ENCODE results near the gene COL25A1.

GRCh38 chr4:108885211-108885610 is 417.2 kb downstream of the COL25A1 start:
- TF ChIP-seq POLR2AphosphoS5 (IDR thresholded peaks at IDR 0.05; ENCODE audit: borderline replicate concordance, low read depth, low read length) (no peak), EZH2 (IDR thresholded peaks at IDR 0.05) (no peak), FOXP2 (optimal IDR thresholded peaks at IDR 0.05; ENCODE audit: control extremely low read depth, extremely low read length, insufficient read depth) (no peak)
